Measurements from ENCODE around the gene AGR2. TPM values are rescaled to one million over a fixed set of nuclear protein-coding genes. Genes with fewer than 3 reads are reported as not detected.

Gene AGR2
- under 0.01 TPM in 1 of 2 replicates, not detected in the other for total RNA-seq

GRCh38 chr7:16804674-16805439 lies at the start of gene AGR2:
TSS of gene AGR2 (minus strand) at chr7:16804999. CDS start at chr7:16801796, 3,203 bp downstream.

DNA sequence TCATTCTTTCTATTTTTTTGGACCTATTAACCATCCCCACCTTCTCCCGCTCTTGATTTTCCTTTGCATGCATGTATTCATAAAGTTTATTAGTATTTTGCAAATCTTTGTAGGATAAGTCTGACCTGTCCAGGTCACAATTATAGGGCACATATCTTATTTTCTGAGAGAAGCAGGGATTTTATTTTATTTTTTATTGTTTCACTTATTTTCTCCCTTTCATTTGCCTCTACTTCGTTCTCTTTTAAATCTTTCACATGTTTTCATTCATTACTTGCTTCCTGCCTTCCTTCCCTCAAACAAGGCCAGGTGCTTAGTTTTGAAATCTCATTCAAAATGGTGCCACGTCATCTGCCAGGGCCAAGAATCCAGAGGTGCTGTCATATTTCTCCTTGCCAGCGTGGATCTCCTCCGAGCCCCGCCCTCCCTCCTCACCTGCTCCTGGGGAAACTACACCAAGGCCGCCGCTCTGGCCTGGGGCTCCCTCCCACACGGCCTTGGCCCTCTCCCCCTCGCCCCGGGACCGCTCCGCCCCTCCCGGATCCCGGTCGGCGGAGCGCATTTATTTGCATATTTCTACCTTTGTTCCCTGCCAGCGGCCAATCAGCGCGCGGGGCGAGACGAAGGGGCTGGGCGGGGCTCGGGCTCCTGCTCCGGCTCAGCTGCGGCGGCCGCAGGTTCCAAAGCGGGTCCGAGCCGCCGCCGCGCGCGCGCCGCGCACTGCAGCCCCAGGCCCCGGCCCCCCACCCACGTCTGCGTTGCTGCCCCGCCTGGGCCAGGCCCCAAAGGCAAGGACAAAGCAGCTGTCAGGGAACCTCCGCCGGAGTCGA lies 51.5 kb downstream of the AGR2 start, which contains the start of gene TSPAN13:
Gene TSPAN13 (plus strand): TSS at position 654 of the 830 bp plus-strand sequence. CDS start 213 bp downstream, outside the sequence.

Other genes starting within 250 kb of the AGR2 start
- gene ANKMY2, start 159.2 kb downstream of the AGR2 start, total RNA-seq: 33.9 and 39.0 TPM in 2 replicates
- 65.5 and 102 TPM in 2 replicates for gene BZW2, start 158.8 kb downstream of the AGR2 start, total RNA-seq
- 7.6 and 9.7 TPM in 2 replicates for gene TSPAN13, start 51.2 kb downstream of the AGR2 start, total RNA-seq
- gene AGR3, start 77.0 kb upstream of the AGR2 start, total RNA-seq: not detected in 2 replicates